ENCODE data around the gene MAP3K4. TPM values are rescaled to one million over a fixed set of nuclear protein-coding genes. Genes with fewer than 3 reads are reported as not detected.

Gene MAP3K4
- total RNA-seq, 1 experiment from 2014 or later, result 54.3 TPM

- no peak overlapping the region for H2BK5ac ChIP-seq (ENCODE audit: insufficient read length, low read length)
- H3K18ac ChIP-seq (ENCODE audit: insufficient read length, low read depth, low read length), result no peak overlapping the region
- H3K4me1 ChIP-seq (ENCODE audit: insufficient read depth, low read length), result no peaks in the 10 kb centered on the region
- H3K27me3 Mint-ChIP-seq (ENCODE audit: low read depth), result no peaks in the 10 kb centered on the region; the same call in 1 of the 2 replicates
- H2BK12ac ChIP-seq (ENCODE audit: insufficient read length, low read depth, low read length), result no peak overlapping the region
- no peak overlapping the region for H2AFZ ChIP-seq (ENCODE audit: low read length)
- H3K4ac ChIP-seq (ENCODE audit: low read depth, low read length), result no peak overlapping the region
- H3K14ac ChIP-seq (ENCODE audit: insufficient read depth, low read length), result no peak overlapping the region
- H3K4me3 Mint-ChIP-seq, result no peak overlapping the region
- H3K4me1 Mint-ChIP-seq, result peaks cover 0 to 10% of the 10 kb centered on the region in 2 experiments; a peak in 3 of 4 replicates
- no peaks in the 10 kb centered on the region for H3K79me1 ChIP-seq (ENCODE audit: insufficient read depth, low read depth, low read length, poor library complexity, severe bottlenecking)
- no peaks in the 10 kb centered on the region for H3K27me3 ChIP-seq (ENCODE audit: insufficient read depth, low read length)
- DNase-seq, result no peak
- H4K91ac ChIP-seq (ENCODE audit: insufficient read length, low read depth, low read length), result no peak overlapping the region
- H3K27ac ChIP-seq (ENCODE audit: insufficient read length, low read depth, low read length), result no peak overlapping the region
- peaks cover 30 to 63% (median 47%) of the 10 kb centered on the region in 3 experiments for H3K36me3 Mint-ChIP-seq (ENCODE audit: insufficient read depth in 1 of 3, low read depth in 3 of 3)
- no peaks in the 10 kb centered on the region for H3K9me3 ChIP-seq (ENCODE audit: control insufficient read depth, low read depth, low read length)
- H3T11ph ChIP-seq (ENCODE audit: low read length), result no peak overlapping the region
- no peak overlapping the region for H2BK20ac ChIP-seq (ENCODE audit: low read depth, low read length, poor library complexity, severe bottlenecking)
- TF ChIP-seq, protein P1, sequence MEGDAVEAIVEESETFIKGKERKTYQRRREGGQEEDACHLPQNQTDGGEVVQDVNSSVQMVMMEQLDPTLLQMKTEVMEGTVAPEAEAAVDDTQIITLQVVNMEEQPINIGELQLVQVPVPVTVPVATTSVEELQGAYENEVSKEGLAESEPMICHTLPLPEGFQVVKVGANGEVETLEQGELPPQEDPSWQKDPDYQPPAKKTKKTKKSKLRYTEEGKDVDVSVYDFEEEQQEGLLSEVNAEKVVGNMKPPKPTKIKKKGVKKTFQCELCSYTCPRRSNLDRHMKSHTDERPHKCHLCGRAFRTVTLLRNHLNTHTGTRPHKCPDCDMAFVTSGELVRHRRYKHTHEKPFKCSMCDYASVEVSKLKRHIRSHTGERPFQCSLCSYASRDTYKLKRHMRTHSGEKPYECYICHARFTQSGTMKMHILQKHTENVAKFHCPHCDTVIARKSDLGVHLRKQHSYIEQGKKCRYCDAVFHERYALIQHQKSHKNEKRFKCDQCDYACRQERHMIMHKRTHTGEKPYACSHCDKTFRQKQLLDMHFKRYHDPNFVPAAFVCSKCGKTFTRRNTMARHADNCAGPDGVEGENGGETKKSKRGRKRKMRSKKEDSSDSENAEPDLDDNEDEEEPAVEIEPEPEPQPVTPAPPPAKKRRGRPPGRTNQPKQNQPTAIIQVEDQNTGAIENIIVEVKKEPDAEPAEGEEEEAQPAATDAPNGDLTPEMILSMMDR (conservative IDR thresholded peaks at IDR 0.05), result no peak
- H4K5ac ChIP-seq (ENCODE audit: insufficient read length, low read depth, low read length), result no peak overlapping the region
- H2AK5ac ChIP-seq (ENCODE audit: insufficient read length, low read length), result no peak overlapping the region
- no peaks in the 10 kb centered on the region for H3K23me2 ChIP-seq (ENCODE audit: insufficient read length, low read depth, low read length, poor library complexity, severe bottlenecking)
- H2BK120ac ChIP-seq (ENCODE audit: low read depth, low read length, poor library complexity, severe bottlenecking), result no peak overlapping the region
- no peak overlapping the region for H3K27ac Mint-ChIP-seq
- H3K79me2 ChIP-seq (ENCODE audit: insufficient read depth, low read length), result no peaks in the 10 kb centered on the region
- no peak overlapping the region for H3K23ac ChIP-seq (ENCODE audit: insufficient read length, low read depth, low read length)
- no peak overlapping the region for H3K4me2 ChIP-seq (ENCODE audit: insufficient read depth, insufficient read length, low read length)
- no peak overlapping the region for H4K8ac ChIP-seq (replicated peaks; ENCODE audit: insufficient read length, low read depth, low read length)
- H3K56ac ChIP-seq (ENCODE audit: insufficient read length, low read depth, low read length), result no peak overlapping the region
- no peak overlapping the region for H2BK15ac ChIP-seq (ENCODE audit: low read depth, low read length)
- H3K9me3 Mint-ChIP-seq, result no peaks in the 10 kb centered on the region
- no CpG with 5 or more reads among the region's 18 CpGs for WGBS (ENCODE audit: extremely low coverage, insufficient read length, low lambda C conversion rate)
- no peak overlapping the region for H3K9ac ChIP-seq (ENCODE audit: extremely low read depth, insufficient read length, low read length)
- no peaks in the 10 kb centered on the region for H4K20me1 ChIP-seq (ENCODE audit: control insufficient read depth, insufficient read depth, insufficient read length)
These were observed 147.8 kb downstream of the MAP3K4 start for GRCh38 chr6:161139304-161139765.
